Ishikawa (cell line): ENCODE results near the gene TRIM24.

Experiments used
- EP300 ChIP-seq: IDR thresholded peaks from 2 replicates; pipeline ENCODE4 v1.6.1; 2012; ENCODE audit warnings: borderline replicate concordance
- TCF12 ChIP-seq: IDR thresholded peaks from 2 replicates; pipeline ENCODE4 v1.6.1; 2012; ENCODE audit warnings: low read depth
- YY1 ChIP-seq: IDR thresholded peaks from 2 replicates; pipeline ENCODE4 v1.6.1; 2012; ENCODE audit warnings: low read depth

- TF ChIP-seq TCF12: no peak
- TF ChIP-seq EP300: no peak
- no peak for TF ChIP-seq YY1
Observed at GRCh38 chr7:138569418-138569817, 109.4 kb downstream of the TRIM24 start.
